Right atrium auricular region (tissue), 2 donors: Measurements from ENCODE around the gene PLA2G4B. TPM values are rescaled to one million over a fixed set of nuclear protein-coding genes. Genes with fewer than 3 reads are reported as not detected.

ENCODE experiments used
- DNase-seq: peaks from one replicate; pipeline ENCODE4 v3.0.0-alpha.2; 2019; ENCODE audit warnings: low spot score
- H3K27ac ChIP-seq, 2 donors: fragments of 200-600 bp; sonication (generic); 1 replicate in 1 of 2; 2 replicates in 1 of 2; pipeline ENCODE4 v1.5.1; 2016 to 2019
- H3K27me3 ChIP-seq, 2 donors: fragments of 200-600 bp; sonication (generic); one replicate each; pipeline versions ENCODE4 v1.5.1 to v1.6.0; 2017 to 2019
- H3K36me3 ChIP-seq: fragments of 200-600 bp; sonication (generic); one replicate; pipeline ENCODE4 v1.5.1; 2016
- H3K4me1 ChIP-seq, 2 donors: fragments of 200-600 bp; sonication (generic); one replicate each; pipeline versions ENCODE4 v1.5.1 to v1.6.0; 2017 to 2019
- H3K4me3 ChIP-seq, 2 donors: fragments of 200-600 bp; sonication (generic); 1 replicate in 1 of 2; 2 replicates in 1 of 2; pipeline ENCODE4 v1.5.1; 2017 to 2019; ENCODE audit warnings: mild to moderate bottlenecking in 1 of 2, moderate library complexity in 1 of 2
- H3K9me3 ChIP-seq, 2 donors: fragments of 200-600 bp; sonication (generic); one replicate each; pipeline ENCODE4 v1.5.1; 2019
- CTCF ChIP-seq, 2 donors: fragments of 200-600 bp; sonication (generic); IDR thresholded peaks; one replicate each; pipeline ENCODE4 v1.5.1; 2019; ENCODE audit warnings: antibody characterized with exemption in 2 of 2
- total RNA-seq, 2 donors: library from RNA; depleted of rRNA; stranded (reverse); fragments of >200 nt; gene quantifications; one replicate each; pipeline ENCODE4 v1.1.0, GENCODE V29; 2016

Gene PLA2G4B
- total RNA-seq, 2 donors from 2014 or later, result 1.3 to 1.4 TPM

- DNase-seq, result no peak
- Histone ChIP-seq H3K27me3 (no peaks in the 10 kb centered on the region), H3K9me3 (no peaks in the 10 kb centered on the region), H3K36me3 (peaks cover 69% of the 10 kb centered on the region), H3K27ac (no peak overlapping the region), H3K4me1 (no peaks in the 10 kb centered on the region), H3K4me3 (no peak overlapping the region)
- TF ChIP-seq CTCF (IDR thresholded peaks at IDR 0.05), result no peak
Observed at GRCh38 chr15:41816788-41817187, 21.9 kb upstream of the PLA2G4B start.

GRCh38 chr15:41817327-41817726, 21.3 kb upstream of the PLA2G4B start:
- Histone ChIP-seq H3K4me3 (no peak overlapping the region), H3K9me3 (no peaks in the 10 kb centered on the region), H3K27me3 (no peaks in the 10 kb centered on the region), H3K27ac (no peak overlapping the region), H3K4me1 (no peaks in the 10 kb centered on the region), H3K36me3 (peaks cover 71% of the 10 kb centered on the region)
- DNase-seq, result no peak
- TF ChIP-seq CTCF (IDR thresholded peaks at IDR 0.05), result no peak

- no peak for TF ChIP-seq CTCF (IDR thresholded peaks at IDR 0.05)
- H3K9me3 ChIP-seq, result no peaks in the 10 kb centered on the region
- no peaks in the 10 kb centered on the region for H3K27me3 ChIP-seq
- no peak overlapping the region for H3K4me3 ChIP-seq
- H3K4me1 ChIP-seq, result no peaks in the 10 kb centered on the region
- no peak overlapping the region for H3K27ac ChIP-seq
- H3K36me3 ChIP-seq, result peaks cover 67% of the 10 kb centered on the region
- no peak for DNase-seq
Observed at GRCh38 chr15:41817781-41818180, 20.9 kb upstream of the PLA2G4B start.

GRCh38 chr15:41819455-41820050, 19.1 kb upstream of the PLA2G4B start:
- TF ChIP-seq CTCF (IDR thresholded peaks at IDR 0.05), result no peak

GRCh38 chr15:41820791-41821423, 17.7 kb upstream of the PLA2G4B start:
- H3K4me1 ChIP-seq, result no peaks in the 10 kb centered on the region
- H3K27ac ChIP-seq, result no peak overlapping the region
- H3K27me3 ChIP-seq, result no peaks in the 10 kb centered on the region
- peaks cover 70% of the 10 kb centered on the region for H3K36me3 ChIP-seq
- no peak for DNase-seq
- no peaks in the 10 kb centered on the region for H3K9me3 ChIP-seq
- no peak overlapping the region for H3K4me3 ChIP-seq
- TF ChIP-seq CTCF (IDR thresholded peaks at IDR 0.05), result no peak

More at GRCh38 chr15:41819455-41820050, 19.1 kb upstream of the PLA2G4B start:
- Histone ChIP-seq H3K9me3 (no peaks in the 10 kb centered on the region), H3K27me3 (no peaks in the 10 kb centered on the region), H3K4me1 (no peaks in the 10 kb centered on the region), H3K27ac (no peak overlapping the region), H3K4me3 (no peak overlapping the region), H3K36me3 (peaks cover 76% of the 10 kb centered on the region)
- DNase-seq, result no peak

- TF ChIP-seq CTCF (IDR thresholded peaks at IDR 0.05), result no peak
- no peak overlapping the region for H3K4me3 ChIP-seq
- peaks cover 65% of the 10 kb centered on the region for H3K36me3 ChIP-seq
- no peaks in the 10 kb centered on the region for H3K4me1 ChIP-seq
- no peak overlapping the region for H3K27ac ChIP-seq
- no peaks in the 10 kb centered on the region for H3K9me3 ChIP-seq
- H3K27me3 ChIP-seq, result no peaks in the 10 kb centered on the region
- no peak for DNase-seq
Observed at GRCh38 chr15:41821831-41822230, 16.8 kb upstream of the PLA2G4B start.
